SW 1271 (cell line): ENCODE data around the gene GOLGA8K.
"Not testable (repeated sequence)": the region's sequence is repeated elsewhere in the genome, so short reads cannot be mapped to it uniquely, and the experiment has no call there.

Source experiments
- DNase-seq, 2 experiments: peaks; one replicate each; lab custom pipeline; 2025; lab: John Stamatoyannopoulos, UW

Gene GOLGA8K

GRCh38 chr15:32352748-32353147 lies 50.3 kb downstream of the GOLGA8K start:
- DNase-seq = not testable (repeated sequence)

GRCh38 chr15:32350563-32351220 lies 52.4 kb downstream of the GOLGA8K start:
- DNase-seq = not testable (repeated sequence)

GRCh38 chr15:32347037-32347436 lies 56.1 kb downstream of the GOLGA8K start:
- not testable (repeated sequence) for DNase-seq

- not testable (repeated sequence) for DNase-seq
Observed at GRCh38 chr15:32345978-32346547, 57.0 kb downstream of the GOLGA8K start.

- DNase-seq = not testable (repeated sequence)
Observed at GRCh38 chr15:32343921-32344320, 59.2 kb downstream of the GOLGA8K start.
